ENCODE data around the gene CMSS1.
A peak's percentile ranks its signal among the peaks of the same experiment; 100 is the strongest.
"Not testable (repeated sequence)": the region's sequence is repeated elsewhere in the genome, so short reads cannot be mapped to it uniquely, and the experiment has no call there.

The CMSS1 gene

GRCh38 chr3:100083209-100083608 is 265.5 kb downstream of the CMSS1 start:
- no peak for DNase-seq (ENCODE audit: low spot score)

DNA sequence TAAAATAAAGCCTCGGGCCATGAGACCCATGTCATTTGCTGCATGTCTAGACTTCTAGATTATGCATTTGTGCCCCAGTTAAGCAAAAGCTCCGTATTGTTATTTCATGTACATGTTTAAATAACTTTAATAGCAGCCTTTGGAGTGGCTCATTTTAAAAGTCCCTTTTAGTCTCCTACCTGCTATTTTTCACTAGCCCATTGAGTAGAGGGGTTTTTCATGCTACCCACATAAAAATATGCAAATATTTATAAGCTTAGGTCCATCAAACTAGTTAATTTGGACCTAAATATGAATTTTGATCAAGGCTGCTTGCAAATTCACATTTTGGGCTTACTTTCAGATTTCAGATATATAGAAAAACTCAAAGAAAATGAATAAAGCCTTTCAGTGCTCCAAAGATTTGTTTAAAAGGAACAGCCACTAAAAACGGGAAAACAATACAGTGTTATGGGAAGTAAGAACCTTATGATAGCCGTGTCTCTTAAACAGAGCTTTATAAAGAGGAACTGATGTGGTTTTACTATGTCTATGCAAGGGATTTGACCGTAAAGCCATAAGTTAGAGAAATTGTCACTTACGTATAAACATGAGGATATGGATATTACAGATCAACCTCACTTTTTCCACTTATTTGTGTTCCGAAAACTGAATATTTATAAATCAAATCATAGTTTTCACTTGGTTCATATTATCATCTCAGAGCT is 266.6 kb downstream of the CMSS1 start:
- DNase-seq (ENCODE audit: low spot score) = no peak

DNA sequence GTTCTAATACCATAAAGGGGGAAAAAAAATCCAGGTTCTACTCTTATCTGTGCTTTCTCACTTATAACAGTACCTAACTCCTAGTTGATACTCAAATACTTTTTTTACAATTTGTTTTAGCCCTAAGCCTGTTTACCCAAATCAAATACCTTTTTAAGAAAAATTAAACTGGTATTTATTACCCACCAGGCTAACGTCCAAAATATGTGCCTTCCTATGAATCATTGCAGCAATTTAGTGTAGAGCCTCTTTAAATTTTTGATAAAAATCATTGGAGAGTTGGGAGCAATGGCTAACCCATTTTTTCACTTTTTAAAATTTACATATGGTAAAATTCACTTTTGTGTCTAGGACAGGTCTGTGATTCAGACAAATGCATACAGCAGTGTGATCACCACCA is 268.7 kb downstream of the CMSS1 start:
- DNase-seq (ENCODE audit: low spot score) = no peak

- DNase-seq (ENCODE audit: low spot score) = no peak
These were observed 269.5 kb downstream of the CMSS1 start for GRCh38 chr3:100087198-100087597.

DNA sequence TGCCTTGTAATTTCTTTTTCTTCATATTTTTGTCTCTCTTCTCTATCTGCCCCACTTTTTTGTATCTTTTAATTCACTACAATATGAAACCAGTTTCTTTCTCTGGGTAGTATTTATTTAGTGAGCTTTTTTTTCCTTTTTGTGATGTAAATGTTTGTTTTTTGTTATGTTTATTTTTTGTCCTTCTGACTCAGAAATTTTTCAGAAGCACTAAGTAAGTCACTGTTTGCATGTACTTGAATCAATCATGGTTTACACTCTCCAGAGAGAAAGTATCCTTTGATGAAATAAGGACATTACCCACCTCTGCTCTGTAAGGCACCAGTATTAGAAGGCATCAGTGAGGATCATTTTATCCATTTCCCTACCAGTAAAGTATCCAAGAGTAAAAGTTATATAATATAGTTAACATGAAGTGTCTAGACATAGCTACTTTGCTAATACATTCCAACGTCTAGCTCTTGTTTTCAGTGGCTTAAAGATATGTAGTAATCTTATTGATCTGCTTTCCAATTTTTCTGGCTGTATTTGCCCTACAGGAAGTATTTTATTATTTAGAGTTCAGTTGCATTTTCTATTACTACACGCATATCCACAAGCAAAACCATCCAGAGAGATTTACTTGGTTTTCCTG is 271.2 kb downstream of the CMSS1 start:
- DNase-seq (ENCODE audit: low spot score) = no peak

- peak; percentile 39 for DNase-seq (ENCODE audit: low spot score)
These were observed 272.4 kb downstream of the CMSS1 start for GRCh38 chr3:100089812-100090668.

DNA sequence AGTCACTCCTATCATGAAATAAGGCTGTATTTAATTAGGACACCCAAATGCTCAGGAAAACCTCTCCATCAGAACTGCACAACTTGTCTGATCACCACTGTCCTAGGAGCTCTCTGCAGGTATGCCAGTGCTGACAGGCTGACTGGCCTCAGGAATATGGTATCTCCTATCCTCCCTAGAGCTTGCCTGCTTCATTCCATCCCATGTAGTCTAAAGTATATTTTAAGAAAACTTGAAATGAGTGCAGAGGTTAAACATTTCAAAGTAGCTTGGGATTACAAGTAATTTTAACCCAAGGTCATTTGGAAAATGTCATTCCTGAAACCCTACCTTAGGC is 273.0 kb downstream of the CMSS1 start:
- no peak for DNase-seq (ENCODE audit: low spot score)

- no peak for DNase-seq (ENCODE audit: low spot score)
These were observed 276.2 kb downstream of the CMSS1 start for GRCh38 chr3:100093831-100094230.

- DNase-seq (ENCODE audit: low spot score) = not testable (repeated sequence)
These were observed 278.6 kb downstream of the CMSS1 start for GRCh38 chr3:100096286-100096685.

DNA sequence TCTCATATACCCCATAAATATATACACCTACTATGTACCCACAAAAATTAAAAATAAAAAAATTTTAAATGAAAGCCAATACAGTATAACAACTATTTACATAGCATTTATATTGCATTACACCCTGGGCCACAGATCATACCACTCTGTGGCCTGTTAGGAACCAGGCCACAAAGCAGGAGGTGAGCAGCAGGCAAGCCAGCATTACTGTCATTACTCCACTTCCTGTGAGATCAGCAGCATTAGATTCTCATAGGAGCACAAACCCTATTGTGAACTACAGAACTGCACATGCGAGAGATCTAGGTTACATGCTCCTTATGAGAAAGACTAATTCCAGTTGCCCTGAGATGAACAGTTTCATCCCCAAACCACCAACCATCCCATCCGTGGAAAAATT is 279.2 kb downstream of the CMSS1 start:
- no peak for DNase-seq (ENCODE audit: low spot score)

DNA sequence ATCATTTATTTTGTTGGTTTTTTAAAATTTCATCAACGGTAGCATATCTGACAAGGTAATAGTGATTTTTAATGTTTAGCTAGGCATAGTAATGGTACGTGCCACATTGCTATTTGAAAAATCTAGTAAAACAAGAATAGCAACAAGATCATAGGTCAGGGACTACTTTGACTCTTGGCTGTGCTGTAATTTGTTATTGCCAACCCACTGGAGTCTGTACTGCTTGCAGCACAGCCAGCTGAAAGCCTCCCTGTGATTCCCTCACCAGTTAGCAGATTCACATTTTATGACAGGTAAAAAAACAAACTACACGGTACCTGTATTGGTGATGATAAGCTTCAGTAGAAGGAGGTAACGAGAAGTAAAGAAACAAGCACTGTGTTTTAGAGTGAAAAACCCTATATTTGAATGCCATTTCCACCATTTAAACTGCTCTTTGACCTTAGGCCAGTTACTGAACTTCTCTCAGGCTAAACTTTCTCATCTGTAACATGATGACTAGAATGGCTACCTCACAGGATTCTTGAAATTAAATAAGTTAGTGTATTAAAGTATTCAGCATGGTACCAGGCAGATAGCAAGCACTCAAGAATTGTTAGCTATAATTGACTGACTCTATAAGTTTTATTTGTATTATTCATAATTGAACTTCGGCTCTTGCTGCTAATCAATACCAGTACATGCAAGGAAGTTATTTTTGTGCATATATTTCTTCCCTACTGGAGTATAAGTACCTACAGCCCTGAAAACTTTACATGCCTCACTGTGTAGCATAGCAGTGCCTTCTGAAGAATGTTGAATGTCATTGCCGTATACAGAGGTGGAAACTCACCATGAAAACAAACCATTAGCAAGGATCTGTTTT is 280.5 kb downstream of the CMSS1 start:
- DNase-seq (ENCODE audit: low spot score) = no peak

DNA sequence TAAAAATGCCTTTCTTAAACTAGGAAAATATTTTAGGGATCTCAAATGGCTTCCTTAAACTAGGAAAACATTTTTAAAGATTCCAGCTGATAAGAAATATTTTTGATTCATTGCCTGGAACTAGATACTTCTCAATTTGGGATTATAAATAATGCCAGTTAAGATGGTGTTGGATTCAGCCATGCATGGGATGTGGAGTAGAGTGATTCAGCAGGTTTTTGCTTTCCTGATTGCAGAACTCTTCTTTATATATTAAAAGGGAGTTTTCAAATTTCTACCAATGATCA is 281.1 kb downstream of the CMSS1 start:
- DNase-seq (ENCODE audit: low spot score) = no peak

DNA sequence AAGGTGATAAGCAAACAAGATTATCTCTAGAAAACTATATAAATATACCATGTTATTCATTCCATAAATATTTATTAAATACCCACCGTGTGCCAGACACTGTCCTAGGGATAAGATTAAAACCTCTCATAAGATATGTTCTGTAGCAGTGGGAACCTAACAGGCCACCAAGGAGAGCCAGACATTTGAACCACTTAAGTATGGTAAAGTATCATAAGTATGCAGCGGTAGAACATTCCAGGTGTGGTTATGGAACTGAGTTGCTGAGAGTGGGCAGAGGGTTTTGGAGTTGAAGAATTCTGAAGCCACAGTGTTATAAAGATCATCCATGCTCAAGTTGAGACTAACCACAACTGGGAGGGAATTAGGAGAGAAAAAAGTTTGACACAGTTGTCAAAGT is 282.0 kb downstream of the CMSS1 start:
- no peak for DNase-seq (ENCODE audit: low spot score)

DNA sequence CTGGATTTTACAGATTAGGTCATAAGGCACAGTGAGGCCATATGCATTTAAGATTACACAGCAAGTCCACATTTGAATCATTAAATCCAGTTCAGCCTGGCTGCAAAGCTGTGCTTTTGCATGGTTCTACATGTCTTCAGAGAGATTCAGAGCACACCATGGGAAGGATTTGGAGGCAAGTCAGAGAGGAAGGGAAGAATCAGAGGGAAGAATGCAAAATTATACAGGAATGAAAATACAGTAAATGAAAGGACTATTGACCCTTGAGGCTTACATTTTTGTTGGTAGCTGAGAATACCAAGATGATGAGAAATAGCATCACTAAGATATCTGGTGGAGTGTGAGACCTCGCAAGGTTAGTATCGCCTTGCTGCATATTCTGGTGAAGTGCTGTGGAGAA is 282.8 kb downstream of the CMSS1 start:
- no peak for DNase-seq (ENCODE audit: low spot score)

DNA sequence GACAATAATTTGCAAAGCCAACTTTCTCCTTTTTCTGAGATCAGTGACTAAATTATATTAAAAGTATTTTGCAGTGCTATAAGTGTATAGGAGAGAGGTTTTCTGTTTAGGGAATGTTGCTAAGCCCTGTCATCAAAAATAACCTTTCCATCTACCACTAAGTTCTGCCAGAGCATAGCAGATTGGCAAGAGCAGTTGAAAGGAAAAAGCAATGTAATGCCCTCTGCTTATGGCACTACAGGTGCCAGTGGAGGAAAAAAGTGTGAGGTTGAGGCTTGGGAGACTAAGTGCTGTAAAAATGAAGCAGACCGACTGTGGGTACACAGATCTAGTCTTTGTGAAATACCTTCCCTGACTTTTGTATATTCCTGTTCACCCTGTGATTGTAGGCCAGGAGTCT is 285.1 kb downstream of the CMSS1 start:
- DNase-seq (ENCODE audit: low spot score) = no peak

GRCh38 chr3:100103558-100104441 is 286.1 kb downstream of the CMSS1 start:
- DNase-seq (ENCODE audit: low spot score) = peak; percentile 67

- DNase-seq (ENCODE audit: low spot score) = no peak
These were observed 286.8 kb downstream of the CMSS1 start for GRCh38 chr3:100104442-100104798.

DNA sequence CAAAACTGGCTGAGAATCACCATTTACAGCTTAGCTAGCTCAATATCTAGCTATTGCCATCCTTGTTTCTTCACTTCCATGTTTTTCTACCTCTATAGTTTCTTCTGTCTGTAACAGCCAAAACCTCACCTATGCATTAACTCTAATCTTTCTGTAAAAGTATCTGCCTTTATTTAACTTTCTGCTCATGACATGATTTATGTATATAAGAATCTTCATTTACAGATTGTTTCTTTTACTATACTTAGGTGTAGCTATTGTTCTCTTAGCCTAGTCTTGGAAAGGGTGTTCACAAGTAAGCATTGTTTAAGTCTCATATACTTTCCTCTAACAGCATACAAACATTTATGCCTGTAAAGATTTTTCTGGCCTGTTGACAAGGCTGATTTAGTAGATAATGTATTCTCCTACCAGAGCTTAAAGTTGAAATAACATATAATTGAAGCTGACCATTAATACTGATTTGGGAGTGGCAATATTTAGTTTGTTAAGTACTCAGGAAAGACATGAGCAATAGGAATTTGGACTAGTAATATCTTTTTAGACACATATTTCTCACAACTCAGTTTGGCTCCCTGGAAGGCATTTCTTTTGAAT is 287.3 kb downstream of the CMSS1 start:
- no peak for DNase-seq (ENCODE audit: low spot score)

DNA sequence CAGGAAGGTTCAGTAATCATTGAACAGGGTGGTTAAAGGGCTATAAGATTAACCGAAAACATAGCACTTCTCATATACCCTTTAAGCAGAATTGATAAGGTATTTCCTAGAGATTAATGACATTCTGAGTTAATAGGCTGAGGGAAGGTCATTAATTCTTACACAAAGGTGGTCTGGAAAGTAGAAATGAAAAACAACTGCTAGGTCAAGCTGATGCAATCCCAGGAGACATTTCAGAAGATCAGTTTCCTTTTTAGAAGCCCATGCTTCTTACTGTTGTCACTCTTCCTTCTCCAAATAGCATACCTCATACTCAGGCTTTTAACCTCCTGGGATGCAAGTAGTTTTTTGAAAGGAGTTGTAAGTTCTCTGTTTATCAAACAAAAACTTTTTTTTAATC is 287.8 kb downstream of the CMSS1 start:
- DNase-seq (ENCODE audit: low spot score) = no peak

DNA sequence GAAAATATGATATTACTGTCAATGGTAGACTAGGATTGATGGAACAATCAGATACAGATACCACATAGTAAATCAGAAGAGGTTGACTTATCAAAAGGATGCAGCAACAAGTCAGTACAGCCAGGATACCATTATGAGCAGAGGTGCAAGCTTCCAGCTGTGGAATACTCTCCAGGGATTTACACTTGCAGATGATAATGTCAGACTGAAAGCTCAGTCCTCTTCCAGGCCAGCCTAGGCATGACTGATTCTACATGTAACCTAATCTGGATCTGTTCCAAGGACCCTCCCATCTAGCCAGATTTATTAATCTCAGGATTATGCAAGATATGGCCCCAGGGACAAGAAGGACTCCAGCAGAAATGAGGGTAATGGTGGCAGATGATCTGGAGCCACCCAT is 288.4 kb downstream of the CMSS1 start:
- DNase-seq (ENCODE audit: low spot score) = no peak

DNA sequence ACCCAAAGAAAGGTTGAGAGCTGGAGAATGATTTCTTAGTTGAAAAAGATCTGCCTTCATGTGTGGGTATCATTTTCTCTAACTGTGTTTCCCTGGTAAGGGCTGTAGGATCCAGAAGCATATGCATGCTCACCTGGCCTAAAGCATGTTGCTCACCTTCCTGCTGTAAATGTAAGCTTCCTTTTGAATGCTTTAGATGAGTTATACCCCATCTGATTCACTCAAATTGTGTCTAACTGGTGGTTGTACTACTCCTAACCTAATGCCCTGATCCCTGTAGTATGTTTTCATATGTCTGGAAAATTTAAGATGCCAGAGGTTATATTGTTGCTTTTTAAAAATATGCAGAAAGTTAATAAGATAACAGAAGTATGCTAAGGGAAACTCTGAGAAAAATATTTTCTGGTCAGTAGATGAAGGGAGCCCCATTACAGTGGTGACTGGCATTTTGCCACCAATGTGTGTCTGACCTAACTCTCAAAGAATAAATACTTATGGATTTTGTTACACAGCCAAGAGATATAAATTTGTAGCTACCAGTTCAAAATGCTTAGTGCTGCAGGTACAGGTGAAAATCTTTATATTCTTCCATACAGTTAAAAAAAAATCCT is 289.0 kb downstream of the CMSS1 start:
- no peak for DNase-seq (ENCODE audit: low spot score)
